ENCODE data around the gene CPNE2. TPM values are rescaled to one million over a fixed set of nuclear protein-coding genes. Genes with fewer than 3 reads are reported as not detected.

CPNE2 gene
- total and polyA plus RNA-seq, 3 donors from 2014 or later = 18.3 to 51.8 (median 25.2) TPM

- no peak overlapping the region for H3K4me3 ChIP-seq
- WGBS, 2 donors = 85 to 87% methylated on average over 10 of the region's 10 CpGs
- no peaks in the 10 kb centered on the region for H3K9me3 ChIP-seq
- H3K27ac ChIP-seq = no peak overlapping the region
- no peaks in the 10 kb centered on the region for H3K27me3 ChIP-seq
- TF ChIP-seq POLR2A (IDR thresholded peaks at IDR 0.05) = no peak
- TF ChIP-seq CTCF (IDR thresholded peaks at IDR 0.05) = no peak
- DNase-seq = no peak
- intact Hi-C loops (cut with DNase I; ENCODE audit: low total_unique reads) = no loop called here
- peaks cover 5% of the 10 kb centered on the region for H3K4me1 ChIP-seq
- no peaks in the 10 kb centered on the region for H3K36me3 ChIP-seq (ENCODE audit: low read depth, missing control alignments)
Measured at GRCh38 chr16:57138281-57138935, 46.0 kb downstream of the CPNE2 start.

GRCh38 chr16:57140931-57141668 is 48.7 kb downstream of the CPNE2 start:
- 87 to 95% methylated on average over 3 to 7 of the region's 7 CpGs for WGBS, 2 donors
- H3K9me3 ChIP-seq = no peaks in the 10 kb centered on the region
- DNase-seq = no peak
- TF ChIP-seq POLR2A (IDR thresholded peaks at IDR 0.05) (no peak), CTCF (IDR thresholded peaks at IDR 0.05) (no peak)
- no peak overlapping the region for H3K4me3 ChIP-seq
- peaks cover 11% of the 10 kb centered on the region for H3K4me1 ChIP-seq
- no peak overlapping the region for H3K27ac ChIP-seq
- intact Hi-C loops (cut with DNase I; ENCODE audit: low total_unique reads) = no loop called here
- no peaks in the 10 kb centered on the region for H3K27me3 ChIP-seq
- no peaks in the 10 kb centered on the region for H3K36me3 ChIP-seq (ENCODE audit: low read depth, missing control alignments)

- peaks cover 12% of the 10 kb centered on the region for H3K4me1 ChIP-seq
- H3K27ac ChIP-seq = no peak overlapping the region
- no peaks in the 10 kb centered on the region for H3K27me3 ChIP-seq
- no peak for TF ChIP-seq CTCF (IDR thresholded peaks at IDR 0.05)
- no peak for TF ChIP-seq POLR2A (IDR thresholded peaks at IDR 0.05)
- WGBS, 2 donors = 86 to 91% methylated on average over 16 of the region's 16 CpGs
- DNase-seq = no peak
- no peaks in the 10 kb centered on the region for H3K36me3 ChIP-seq (ENCODE audit: low read depth, missing control alignments)
- no peaks in the 10 kb centered on the region for H3K9me3 ChIP-seq
- intact Hi-C loops (cut with DNase I; ENCODE audit: low total_unique reads) = no loop called here
- H3K4me3 ChIP-seq = no peak overlapping the region
Measured at GRCh38 chr16:57141822-57142631, 49.6 kb downstream of the CPNE2 start.

GRCh38 chr16:57143149-57143921 is 51.0 kb downstream of the CPNE2 start:
- no peak for DNase-seq

More at GRCh38 chr16:57143149-57143921, 51.0 kb downstream of the CPNE2 start:
- Histone ChIP-seq H3K27me3 (no peaks in the 10 kb centered on the region), H3K36me3 (ENCODE audit: low read depth, missing control alignments) (no peaks in the 10 kb centered on the region), H3K9me3 (no peaks in the 10 kb centered on the region), H3K4me1 (peaks cover 16% of the 10 kb centered on the region), H3K27ac (no peak overlapping the region), H3K4me3 (no peak overlapping the region)
- TF ChIP-seq POLR2A (IDR thresholded peaks at IDR 0.05) = no peak
- no peak for TF ChIP-seq CTCF (IDR thresholded peaks at IDR 0.05)
- intact Hi-C loops (cut with DNase I; ENCODE audit: low total_unique reads) = no loop called here
- WGBS, 2 donors = 86 to 90% methylated on average over 7 to 14 of the region's 14 CpGs

Measured in testis (tissue), 3 donors.